GM23338 (cell line): ENCODE measurements around the gene AUH. TPM values are rescaled to one million over a fixed set of nuclear protein-coding genes. Genes with fewer than 3 reads are reported as not detected.

ENCODE experiments used
- EZH2 ChIP-seq: fragments of 200-600 bp; sonication (generic); IDR thresholded peaks from one replicate; pipeline ENCODE4 v1.8.0; 2017; ENCODE audit warnings: antibody characterized with exemption, mild to moderate bottlenecking, low read depth; ENCODE audit not compliant: unreplicated experiment
- STAT1 ChIP-seq: IDR thresholded peaks from one replicate; pipeline ENCODE4 v1.6.1; 2016; ENCODE audit warnings: antibody characterized with exemption; ENCODE audit not compliant: unreplicated experiment
- ZNF462 ChIP-seq: fragments of 250-450 bp; sonication (Bioruptor Pico); IDR thresholded peaks from 2 replicates; pipeline ENCODE4 v1.5.0; 2020; ENCODE audit warnings: mild to moderate bottlenecking, moderate library complexity
- polyA plus RNA-seq: library from polyadenylated mRNA; unstranded; fragments of >200 nt; fragmentation: Nextera tagmentation; extraction: Ambion mirVana; gene quantifications from 2 replicates; pipeline ENCODE4 v1.2.1, GENCODE V29; 2016
- total RNA-seq: library from RNA; depleted of rRNA; stranded (reverse); fragments of >200 nt; shearing (Covaris generic); gene quantifications from 2 replicates; pipeline ENCODE4 v1.2.3, GENCODE V29; 2014
- TF ChIP-seq, protein P1 (sequence below): IDR thresholded peaks from one replicate; pipeline ENCODE4 v1.6.1; 2018; ENCODE audit warnings: antibody characterized with exemption; ENCODE audit not compliant: unreplicated experiment
- TF ChIP-seq, protein P2 (sequence below), 2 experiments: fragments of 200-600 bp in 1 of 2; sonication (generic) in 1 of 2; conservative IDR thresholded peaks; 2 replicates each; pipeline versions ENCODE4 v1.5.1 to v1.6.1; 2016 to 2017; ENCODE audit warnings: antibody characterized with exemption in 2 of 2, low read depth in 2 of 2, mild to moderate bottlenecking in 2 of 2, moderate library complexity in 1 of 2

Gene AUH
- total and polyA plus RNA-seq, 2 experiments from 2014 or later, result 28.8 to 34.2 TPM

- TF ChIP-seq ZNF462 (CRISPR knock-in tag), result no peak
- no peak for TF ChIP-seq STAT1
- TF ChIP-seq, protein P1, sequence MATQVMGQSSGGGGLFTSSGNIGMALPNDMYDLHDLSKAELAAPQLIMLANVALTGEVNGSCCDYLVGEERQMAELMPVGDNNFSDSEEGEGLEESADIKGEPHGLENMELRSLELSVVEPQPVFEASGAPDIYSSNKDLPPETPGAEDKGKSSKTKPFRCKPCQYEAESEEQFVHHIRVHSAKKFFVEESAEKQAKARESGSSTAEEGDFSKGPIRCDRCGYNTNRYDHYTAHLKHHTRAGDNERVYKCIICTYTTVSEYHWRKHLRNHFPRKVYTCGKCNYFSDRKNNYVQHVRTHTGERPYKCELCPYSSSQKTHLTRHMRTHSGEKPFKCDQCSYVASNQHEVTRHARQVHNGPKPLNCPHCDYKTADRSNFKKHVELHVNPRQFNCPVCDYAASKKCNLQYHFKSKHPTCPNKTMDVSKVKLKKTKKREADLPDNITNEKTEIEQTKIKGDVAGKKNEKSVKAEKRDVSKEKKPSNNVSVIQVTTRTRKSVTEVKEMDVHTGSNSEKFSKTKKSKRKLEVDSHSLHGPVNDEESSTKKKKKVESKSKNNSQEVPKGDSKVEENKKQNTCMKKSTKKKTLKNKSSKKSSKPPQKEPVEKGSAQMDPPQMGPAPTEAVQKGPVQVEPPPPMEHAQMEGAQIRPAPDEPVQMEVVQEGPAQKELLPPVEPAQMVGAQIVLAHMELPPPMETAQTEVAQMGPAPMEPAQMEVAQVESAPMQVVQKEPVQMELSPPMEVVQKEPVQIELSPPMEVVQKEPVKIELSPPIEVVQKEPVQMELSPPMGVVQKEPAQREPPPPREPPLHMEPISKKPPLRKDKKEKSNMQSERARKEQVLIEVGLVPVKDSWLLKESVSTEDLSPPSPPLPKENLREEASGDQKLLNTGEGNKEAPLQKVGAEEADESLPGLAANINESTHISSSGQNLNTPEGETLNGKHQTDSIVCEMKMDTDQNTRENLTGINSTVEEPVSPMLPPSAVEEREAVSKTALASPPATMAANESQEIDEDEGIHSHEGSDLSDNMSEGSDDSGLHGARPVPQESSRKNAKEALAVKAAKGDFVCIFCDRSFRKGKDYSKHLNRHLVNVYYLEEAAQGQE, result no peak
- TF ChIP-seq, protein P2, sequence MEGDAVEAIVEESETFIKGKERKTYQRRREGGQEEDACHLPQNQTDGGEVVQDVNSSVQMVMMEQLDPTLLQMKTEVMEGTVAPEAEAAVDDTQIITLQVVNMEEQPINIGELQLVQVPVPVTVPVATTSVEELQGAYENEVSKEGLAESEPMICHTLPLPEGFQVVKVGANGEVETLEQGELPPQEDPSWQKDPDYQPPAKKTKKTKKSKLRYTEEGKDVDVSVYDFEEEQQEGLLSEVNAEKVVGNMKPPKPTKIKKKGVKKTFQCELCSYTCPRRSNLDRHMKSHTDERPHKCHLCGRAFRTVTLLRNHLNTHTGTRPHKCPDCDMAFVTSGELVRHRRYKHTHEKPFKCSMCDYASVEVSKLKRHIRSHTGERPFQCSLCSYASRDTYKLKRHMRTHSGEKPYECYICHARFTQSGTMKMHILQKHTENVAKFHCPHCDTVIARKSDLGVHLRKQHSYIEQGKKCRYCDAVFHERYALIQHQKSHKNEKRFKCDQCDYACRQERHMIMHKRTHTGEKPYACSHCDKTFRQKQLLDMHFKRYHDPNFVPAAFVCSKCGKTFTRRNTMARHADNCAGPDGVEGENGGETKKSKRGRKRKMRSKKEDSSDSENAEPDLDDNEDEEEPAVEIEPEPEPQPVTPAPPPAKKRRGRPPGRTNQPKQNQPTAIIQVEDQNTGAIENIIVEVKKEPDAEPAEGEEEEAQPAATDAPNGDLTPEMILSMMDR (conservative IDR thresholded peaks at IDR 0.05; ENCODE audit: low read depth in 2 of 2), result no peak
- TF ChIP-seq EZH2, result no peak
Observed at GRCh38 chr9:91266448-91266847, 95.3 kb downstream of the AUH start (continued).
